ENCODE measurements around the gene FUOM. TPM values are rescaled to one million over a fixed set of nuclear protein-coding genes. Genes with fewer than 3 reads are reported as not detected.

Gene FUOM
- total RNA-seq, 1 experiment from 2014 or later = 6.2 TPM

- Histone ChIP-seq H3K27me3 (replicated peaks) (peaks cover 57% of the 10 kb centered on the region), H3K9me3 (replicated peaks) (0 out of 2 replicates have a peak, but pooled peaks cover 3% of the 10 kb centered on the region), H3K36me3 (no peaks in the 10 kb centered on the region), H3K4me1 (replicated peaks) (peaks cover 14% of the 10 kb centered on the region), H3K27ac (no peak overlapping the region), H3K4me3 (peak overlapping the region; percentile 10; the same call in 1 of the 2 replicates)
- no peak for DNase-seq (ENCODE audit: low read depth in 1 of 2, low spot score in 2 of 2)
These were observed 23.1 kb downstream of the FUOM start for GRCh38 chr10:133334503-133335245.

DNA sequence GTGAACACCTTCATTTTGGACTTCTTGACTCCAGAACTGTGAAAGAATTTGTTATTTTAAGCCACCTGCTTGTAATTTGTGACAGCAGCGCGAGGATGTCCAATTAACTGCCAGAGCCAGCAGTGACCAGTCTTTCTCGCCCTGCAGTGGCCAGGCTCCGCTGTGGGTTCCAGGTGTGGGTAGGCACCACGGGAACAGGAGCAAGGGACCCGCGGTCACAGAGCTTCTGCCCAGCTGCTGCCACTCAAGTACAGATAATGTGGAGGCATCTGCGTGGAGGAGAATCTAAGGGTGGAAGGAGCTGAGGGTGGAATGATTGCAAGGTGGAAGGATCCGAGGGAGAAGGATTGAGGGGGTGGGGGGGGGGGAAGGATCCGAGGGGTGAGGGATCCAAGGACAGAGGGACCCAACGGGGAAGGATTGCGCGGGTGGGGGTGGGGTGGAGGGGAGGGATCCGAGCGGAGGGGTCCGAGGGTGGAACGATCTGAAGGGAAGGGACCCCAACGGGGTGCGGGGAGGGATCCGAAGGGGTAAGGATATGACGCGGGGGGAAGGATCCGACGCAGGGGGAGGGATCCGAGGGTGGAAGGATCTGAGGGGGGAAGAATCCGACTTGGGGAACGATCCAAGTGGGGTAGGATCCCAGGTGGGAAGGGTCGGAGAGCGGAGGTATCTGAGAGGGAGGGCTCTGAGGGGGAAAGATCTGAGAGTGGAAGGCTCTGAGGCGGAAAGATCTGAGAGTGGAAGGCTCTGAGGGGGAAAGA lies 24.7 kb downstream of the FUOM start:
- Histone ChIP-seq H3K4me3 (no peak overlapping the region), H3K36me3 (no peaks in the 10 kb centered on the region), H3K27me3 (replicated peaks) (peaks cover 67% of the 10 kb centered on the region), H3K9me3 (replicated peaks) (no peaks in the 10 kb centered on the region), H3K27ac (no peak overlapping the region), H3K4me1 (replicated peaks) (peaks cover 14% of the 10 kb centered on the region)
- DNase-seq (ENCODE audit: low read depth in 1 of 2, low spot score in 2 of 2) = no peak

DNA sequence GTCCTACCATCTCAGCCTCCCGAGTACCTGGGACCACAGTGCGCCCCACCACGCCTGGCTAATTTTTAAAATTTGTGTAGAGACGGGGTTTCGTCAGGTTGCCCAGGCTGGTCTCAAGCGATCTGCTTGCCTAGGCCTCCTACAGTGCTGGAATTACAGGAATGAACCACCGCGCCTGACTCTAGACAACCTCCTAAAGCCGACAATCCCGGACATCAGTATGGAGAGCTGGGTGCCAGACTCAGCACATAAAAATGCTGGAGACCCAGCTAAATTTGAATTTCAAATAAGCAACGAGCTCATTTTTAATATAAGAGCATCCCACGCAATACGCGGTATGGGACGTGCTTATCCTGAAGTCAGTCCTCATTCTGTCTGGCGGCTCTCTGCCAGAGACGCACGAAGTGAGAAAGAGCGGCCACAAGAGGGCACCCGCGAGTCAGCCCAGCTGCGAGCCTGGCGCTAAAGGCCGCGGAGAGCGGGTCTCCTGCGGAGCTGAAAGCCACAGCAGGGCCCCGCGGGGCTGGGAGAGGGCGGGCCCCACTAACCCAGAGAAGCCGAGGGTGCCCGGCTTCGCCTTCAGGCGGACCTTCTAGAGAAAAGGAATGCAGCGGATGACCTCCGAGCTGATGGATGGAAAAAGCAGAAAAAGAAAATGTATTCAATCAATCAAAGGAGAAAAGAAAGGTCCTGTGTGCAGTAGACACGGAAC lies 28.2 kb downstream of the FUOM start:
- Histone ChIP-seq H3K36me3 (no peaks in the 10 kb centered on the region), H3K9me3 (replicated peaks) (no peaks in the 10 kb centered on the region), H3K4me1 (replicated peaks) (peaks cover 4% of the 10 kb centered on the region; the same call in 1 of the 2 replicates), H3K27ac (no peak overlapping the region), H3K4me3 (no peak overlapping the region), H3K27me3 (replicated peaks) (peaks cover 67% of the 10 kb centered on the region)
- peak; percentile 77 to 82 for DNase-seq (ENCODE audit: low read depth in 1 of 2, low spot score in 2 of 2)

DNA sequence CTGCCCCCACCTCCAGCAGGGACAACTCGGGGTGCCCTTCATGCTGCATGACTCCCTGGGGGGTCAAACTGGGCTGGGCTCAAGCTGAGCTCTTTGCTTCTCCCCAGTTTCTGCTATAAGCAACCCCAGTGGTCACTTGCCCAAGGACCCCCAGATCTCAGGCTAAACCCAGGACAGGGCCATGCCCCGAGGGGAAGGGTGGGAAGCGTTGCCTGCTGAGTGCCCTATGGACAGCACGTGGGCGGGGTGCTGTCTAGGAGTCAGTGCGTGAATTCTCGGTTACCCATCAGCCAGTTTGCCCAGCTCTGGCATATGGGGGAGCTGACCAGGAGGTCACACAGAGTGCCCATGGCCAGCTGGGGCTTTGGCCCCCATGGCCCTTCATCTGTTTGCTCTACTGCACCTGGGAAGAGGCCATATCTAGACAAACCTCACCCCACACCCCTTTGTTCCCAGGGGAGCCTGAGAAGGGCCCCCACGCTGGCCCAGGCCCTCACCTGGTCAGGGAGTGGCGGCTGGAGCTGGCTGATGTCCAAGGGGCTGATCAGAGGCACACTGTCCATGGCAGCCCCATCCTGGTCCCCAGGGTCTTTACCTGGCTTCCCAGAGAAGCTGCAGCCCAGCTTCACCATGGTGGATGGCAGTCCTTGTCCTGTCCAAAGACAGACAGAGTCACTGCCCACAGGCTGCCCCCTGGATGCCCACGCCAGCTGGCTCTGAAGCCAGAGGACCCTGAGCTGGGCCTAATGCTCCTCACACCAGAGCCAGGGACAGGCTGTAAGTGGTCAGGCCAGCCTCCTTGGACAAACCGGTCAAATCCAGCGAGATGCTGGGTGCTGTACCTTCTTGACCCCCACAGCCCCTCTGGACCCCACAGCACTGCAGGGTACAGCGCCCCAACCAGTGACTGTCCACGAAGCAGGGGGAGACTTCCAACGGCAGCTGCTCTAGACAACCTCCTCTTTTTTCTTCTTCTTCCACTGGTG lies 29.2 kb downstream of the FUOM start:
- no peak for DNase-seq (ENCODE audit: low read depth in 1 of 2, low spot score in 2 of 2)
- H3K36me3 ChIP-seq = no peaks in the 10 kb centered on the region
- peaks cover 3% of the 10 kb centered on the region; the same call in 1 of the 2 replicates for H3K4me1 ChIP-seq (replicated peaks)
- no peak overlapping the region for H3K4me3 ChIP-seq
- no peaks in the 10 kb centered on the region for H3K9me3 ChIP-seq (replicated peaks)
- H3K27ac ChIP-seq = no peak overlapping the region
- H3K27me3 ChIP-seq (replicated peaks) = peaks cover 65% of the 10 kb centered on the region

GRCh38 chr10:133327651-133328357 lies 30.0 kb downstream of the FUOM start:
- Histone ChIP-seq H3K27me3 (replicated peaks) (peaks cover 63% of the 10 kb centered on the region), H3K9me3 (replicated peaks) (no peaks in the 10 kb centered on the region)
- DNase-seq (ENCODE audit: low read depth in 1 of 2, low spot score in 2 of 2) = no peak

DNA sequence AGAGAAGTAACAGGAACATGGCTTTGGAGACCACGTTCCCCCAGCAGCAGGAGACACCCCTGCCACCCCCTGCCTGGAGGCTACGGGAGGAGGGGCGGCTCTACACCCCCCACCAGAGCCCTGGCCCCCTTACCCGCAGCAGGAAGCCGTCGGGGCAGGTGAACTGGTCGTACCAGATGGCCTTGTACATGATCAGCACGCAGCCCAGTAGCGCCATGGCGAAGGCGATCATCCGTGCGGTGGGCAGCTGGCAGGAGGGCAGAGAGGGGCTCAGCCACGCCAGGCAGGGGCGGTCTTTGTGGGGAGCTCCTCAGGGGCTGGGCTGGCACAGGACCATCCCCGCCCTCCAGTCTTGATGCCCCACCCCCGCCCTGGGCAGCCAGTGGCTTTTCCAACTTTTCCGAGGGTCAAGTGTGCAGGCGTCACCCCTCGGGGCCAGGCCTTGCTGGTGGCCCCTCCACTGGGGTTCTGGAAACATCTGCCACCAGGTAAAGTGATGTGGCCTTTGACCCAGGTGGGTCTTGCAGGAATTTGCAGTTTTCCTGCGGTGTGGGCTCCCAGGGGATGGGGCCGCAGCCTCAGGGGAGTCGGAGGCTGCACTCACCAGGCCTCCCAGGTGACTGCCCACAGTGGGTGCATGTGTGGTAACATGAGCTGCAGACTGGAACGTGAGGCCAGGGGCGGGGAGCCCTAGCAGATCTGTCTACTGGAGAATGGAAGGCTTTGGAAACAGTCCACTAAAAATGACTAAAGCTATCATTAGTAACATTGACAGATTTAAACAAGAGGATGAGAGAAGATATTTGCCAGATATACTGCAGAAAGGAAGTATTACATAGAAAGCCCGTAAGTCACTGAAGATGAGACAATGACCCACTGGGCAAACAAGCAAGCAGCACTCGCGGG lies 30.8 kb downstream of the FUOM start:
- Histone ChIP-seq H3K36me3 (no peaks in the 10 kb centered on the region), H3K27me3 (replicated peaks) (peaks cover 55% of the 10 kb centered on the region), H3K4me1 (replicated peaks) (peaks cover 3% of the 10 kb centered on the region; the same call in 1 of the 2 replicates), H3K4me3 (no peak overlapping the region), H3K9me3 (replicated peaks) (no peaks in the 10 kb centered on the region), H3K27ac (no peak overlapping the region)
- DNase-seq (ENCODE audit: low read depth in 1 of 2, low spot score in 2 of 2) = no peak

More at GRCh38 chr10:133327651-133328357, 30.0 kb downstream of the FUOM start:
- Histone ChIP-seq H3K36me3 (no peaks in the 10 kb centered on the region), H3K4me1 (replicated peaks) (peaks cover 3% of the 10 kb centered on the region; the same call in 1 of the 2 replicates), H3K4me3 (no peak overlapping the region), H3K27ac (no peak overlapping the region)

- no peaks in the 10 kb centered on the region for H3K9me3 ChIP-seq (replicated peaks)
- H3K36me3 ChIP-seq = no peaks in the 10 kb centered on the region
- no peak overlapping the region for H3K27ac ChIP-seq
- peaks cover 47% of the 10 kb centered on the region for H3K27me3 ChIP-seq (replicated peaks)
- H3K4me3 ChIP-seq = no peak overlapping the region
- H3K4me1 ChIP-seq (replicated peaks) = peaks cover 3% of the 10 kb centered on the region; the same call in 1 of the 2 replicates
- no peak for DNase-seq (ENCODE audit: low read depth in 1 of 2, low spot score in 2 of 2)
These were observed 31.6 kb downstream of the FUOM start for GRCh38 chr10:133326223-133326551.

DNA sequence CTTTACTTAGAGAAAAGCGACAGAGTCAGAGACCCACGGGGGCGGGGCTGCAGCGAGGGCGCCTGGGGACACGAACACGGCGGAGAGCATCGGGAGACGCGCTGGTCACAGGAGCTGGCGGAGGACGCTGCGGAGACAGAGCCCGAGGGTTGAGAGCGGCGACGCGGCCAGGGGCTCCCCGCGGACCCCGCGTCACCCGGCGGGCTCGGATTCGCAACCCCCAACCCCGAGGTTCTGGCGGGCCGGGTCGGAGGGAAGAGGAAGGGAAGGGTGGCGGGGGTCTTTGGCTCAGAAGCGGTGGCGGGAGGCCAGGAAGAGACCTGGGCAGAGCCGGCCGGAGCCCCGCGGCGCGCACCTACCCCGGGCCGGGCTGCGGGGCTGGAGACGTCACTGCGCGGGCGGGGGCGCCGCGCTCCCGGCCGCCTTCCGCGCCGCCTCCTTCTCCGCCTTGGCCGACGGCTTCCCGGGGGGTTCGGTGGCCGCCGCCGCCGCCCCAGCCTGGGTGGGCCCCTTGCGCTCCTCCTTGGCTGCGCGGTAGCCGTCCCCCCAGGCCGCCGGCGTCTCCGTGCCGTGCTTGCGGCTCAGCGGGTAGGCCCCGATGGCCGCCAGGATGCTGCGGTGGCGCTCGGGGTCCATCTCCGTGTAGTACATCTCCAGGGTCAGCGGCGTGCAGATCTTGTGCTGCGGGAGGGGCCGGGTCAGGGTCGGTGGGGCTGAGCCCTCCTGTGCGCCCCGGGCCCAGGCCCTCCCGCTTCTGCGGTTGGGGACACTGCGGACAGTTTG lies 32.2 kb downstream of the FUOM start:
- DNase-seq (ENCODE audit: low read depth in 1 of 2, low spot score in 2 of 2) = no peak
- H3K27ac ChIP-seq = no peak overlapping the region
- no peaks in the 10 kb centered on the region for H3K9me3 ChIP-seq (replicated peaks)
- peaks cover 42% of the 10 kb centered on the region for H3K27me3 ChIP-seq (replicated peaks)
- H3K36me3 ChIP-seq = no peaks in the 10 kb centered on the region
- peaks cover 3% of the 10 kb centered on the region; the same call in 1 of the 2 replicates for H3K4me1 ChIP-seq (replicated peaks)
- H3K4me3 ChIP-seq = no peak overlapping the region

GRCh38 chr10:133324857-133325260 lies 33.0 kb downstream of the FUOM start:
- Histone ChIP-seq H3K4me3 (no peak overlapping the region), H3K27me3 (replicated peaks) (peaks cover 42% of the 10 kb centered on the region), H3K27ac (no peak overlapping the region), H3K4me1 (replicated peaks) (peaks cover 1% of the 10 kb centered on the region; the same call in 1 of the 2 replicates), H3K36me3 (no peaks in the 10 kb centered on the region), H3K9me3 (replicated peaks) (no peaks in the 10 kb centered on the region)
- DNase-seq (ENCODE audit: low read depth in 1 of 2, low spot score in 2 of 2) = no peak

GRCh38 chr10:133324198-133324792 lies 33.5 kb downstream of the FUOM start:
- no peak for DNase-seq (ENCODE audit: low read depth in 1 of 2, low spot score in 2 of 2)
- H3K27me3 ChIP-seq (replicated peaks) = peaks cover 40% of the 10 kb centered on the region
- H3K9me3 ChIP-seq (replicated peaks) = no peaks in the 10 kb centered on the region
- no peak overlapping the region for H3K27ac ChIP-seq
- no peak overlapping the region for H3K4me3 ChIP-seq
- H3K36me3 ChIP-seq = no peaks in the 10 kb centered on the region
- H3K4me1 ChIP-seq (replicated peaks) = no peaks in the 10 kb centered on the region
